Measurements from ENCODE around the gene ITPR1. TPM values are rescaled to one million over a fixed set of nuclear protein-coding genes. Genes with fewer than 3 reads are reported as not detected.

Gene ITPR1
- total RNA-seq, 1 experiment from 2014 or later: 7.5 TPM

- DNase-seq (ENCODE audit: unreplicated experiment): no peak
- CTCF ChIA-PET: interaction anchor here (2.1 to 4.0 kb wide), 2 partner anchors 11 kb away, joined by 6 to 33 read pairs; no protein-coding TSS in a partner anchor
- BruUV-seq (replicated peaks): no TSS peak
- no peak overlapping the region for H3K27ac Mint-ChIP-seq (ENCODE audit: low read depth, unreplicated experiment)
- TF ChIP-seq CTCF (IDR thresholded peaks at IDR 0.05; ENCODE audit: unreplicated experiment): no peak
- intact Hi-C loops (cut with micrococcal nuclease): no loop called here
- POLR2A ChIA-PET: no interaction called here
- no peaks in the 10 kb centered on the region for H3K9me3 Mint-ChIP-seq (ENCODE audit: unreplicated experiment)
- H3K27me3 Mint-ChIP-seq (ENCODE audit: insufficient read depth, unreplicated experiment): no peaks in the 10 kb centered on the region
- H3K36me3 Mint-ChIP-seq (ENCODE audit: insufficient read depth, unreplicated experiment): no peaks in the 10 kb centered on the region
- no peak overlapping the region for H3K4me3 Mint-ChIP-seq (ENCODE audit: unreplicated experiment)
- H3K4me1 Mint-ChIP-seq (ENCODE audit: insufficient read depth, unreplicated experiment): no peaks in the 10 kb centered on the region
Observed at GRCh38 chr3:4644951-4645350, 151.8 kb downstream of the ITPR1 start.

GRCh38 chr3:4645468-4645867, 152.3 kb downstream of the ITPR1 start:
- no peaks in the 10 kb centered on the region for H3K36me3 Mint-ChIP-seq (ENCODE audit: insufficient read depth, unreplicated experiment)
- intact Hi-C loops (cut with micrococcal nuclease): no loop called here
- ChIA-PET POLR2A (no interaction called here), CTCF (interaction anchor here (1.4 to 2.1 kb wide), 2 partner anchors 12 to 294 kb away, joined by 3 to 6 read pairs; no protein-coding TSS in a partner anchor)
- peaks cover 3% of the 10 kb centered on the region for H3K4me1 Mint-ChIP-seq (ENCODE audit: insufficient read depth, unreplicated experiment)
- DNase-seq (ENCODE audit: unreplicated experiment): no peak
- no peaks in the 10 kb centered on the region for H3K9me3 Mint-ChIP-seq (ENCODE audit: unreplicated experiment)
- H3K4me3 Mint-ChIP-seq (ENCODE audit: unreplicated experiment): no peak overlapping the region
- H3K27me3 Mint-ChIP-seq (ENCODE audit: insufficient read depth, unreplicated experiment): no peaks in the 10 kb centered on the region
- no TSS peak for BruUV-seq (replicated peaks)
- no peak overlapping the region for H3K27ac Mint-ChIP-seq (ENCODE audit: low read depth, unreplicated experiment)
- no peak for TF ChIP-seq CTCF (IDR thresholded peaks at IDR 0.05; ENCODE audit: unreplicated experiment)

- Mint-ChIP-seq H3K36me3 (ENCODE audit: insufficient read depth, unreplicated experiment) (no peaks in the 10 kb centered on the region), H3K4me1 (ENCODE audit: insufficient read depth, unreplicated experiment) (peaks cover 12% of the 10 kb centered on the region), H3K27ac (ENCODE audit: low read depth, unreplicated experiment) (no peak overlapping the region), H3K4me3 (ENCODE audit: unreplicated experiment) (no peak overlapping the region), H3K9me3 (ENCODE audit: unreplicated experiment) (no peaks in the 10 kb centered on the region), H3K27me3 (ENCODE audit: insufficient read depth, unreplicated experiment) (no peaks in the 10 kb centered on the region)
- BruUV-seq (replicated peaks): no TSS peak
- CTCF ChIA-PET: interaction anchor here (0.6 to 1.3 kb wide), 3 partner anchors 82 to 402 kb away, joined by 3 to 5 read pairs (median 3); no protein-coding TSS in a partner anchor
- POLR2A ChIA-PET: no interaction called here
- no peak for DNase-seq (ENCODE audit: unreplicated experiment)
- intact Hi-C loops (cut with micrococcal nuclease): no loop called here
- no peak for TF ChIP-seq CTCF (IDR thresholded peaks at IDR 0.05; ENCODE audit: unreplicated experiment)
Observed at GRCh38 chr3:4647411-4647810, 154.3 kb downstream of the ITPR1 start.

- Mint-ChIP-seq H3K4me1 (ENCODE audit: insufficient read depth, unreplicated experiment) (peaks cover 18% of the 10 kb centered on the region), H3K27me3 (ENCODE audit: insufficient read depth, unreplicated experiment) (no peaks in the 10 kb centered on the region), H3K27ac (ENCODE audit: low read depth, unreplicated experiment) (no peak overlapping the region), H3K36me3 (ENCODE audit: insufficient read depth, unreplicated experiment) (no peaks in the 10 kb centered on the region), H3K9me3 (ENCODE audit: unreplicated experiment) (no peaks in the 10 kb centered on the region), H3K4me3 (ENCODE audit: unreplicated experiment) (no peak overlapping the region)
- ChIA-PET CTCF (interaction anchor here (0.6 to 3.5 kb wide), 20 partner anchors 10 to 1659 kb away, joined by 3 to 20 read pairs (median 4); partner anchors contain the start of gene BHLHE40), POLR2A (no interaction called here)
- no peak for TF ChIP-seq CTCF (IDR thresholded peaks at IDR 0.05; ENCODE audit: unreplicated experiment)
- intact Hi-C loops (cut with micrococcal nuclease): loop anchor here (1.0 to 2.0 kb wide), 4 partner anchors 56 to 402 kb away; no protein-coding TSS in a partner anchor
- no TSS peak for BruUV-seq (replicated peaks)
- DNase-seq (ENCODE audit: unreplicated experiment): no peak
Observed at GRCh38 chr3:4655145-4656045, 162.2 kb downstream of the ITPR1 start.
